Hematopoietic multipotent progenitor cell treated with erythropoietin and hydrocortisone succinate and interleukin-3 and kit ligand, for 17 days (in vitro differentiated cells): Measurements from ENCODE around the gene GALNT7.
"Not testable (repeated sequence)": the region's sequence is repeated elsewhere in the genome, so short reads cannot be mapped to it uniquely, and the experiment has no call there.

Source experiments
- DNase-seq: peaks from one replicate; pipeline ENCODE4 v3.0.0-alpha.2; 2015; ENCODE audit warnings: low spot score

Gene GALNT7

DNA sequence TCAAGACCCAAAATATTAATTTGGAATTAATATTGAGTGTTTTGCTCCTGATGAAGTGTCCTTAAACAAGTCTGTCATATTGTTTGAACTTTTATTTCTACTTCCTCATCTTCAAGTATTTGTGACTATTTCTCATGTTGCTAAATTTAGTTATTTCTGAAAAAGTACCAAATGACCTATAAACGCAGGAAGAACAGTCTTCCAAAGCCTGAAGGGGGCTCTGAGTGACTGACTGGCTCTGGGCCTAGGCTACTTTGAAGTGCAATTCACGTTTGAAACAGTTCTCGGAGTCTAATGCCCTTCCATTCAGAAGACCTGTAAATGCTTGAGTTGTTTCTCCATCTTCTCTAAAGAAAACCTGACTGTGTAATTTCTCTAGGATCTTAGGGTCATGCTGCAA is 26.5 kb downstream of the GALNT7 start:
- DNase-seq, result no peak

GRCh38 chr4:173199553-173199952 is 30.9 kb downstream of the GALNT7 start:
- DNase-seq, result no peak

GRCh38 chr4:173200103-173200884 is 31.7 kb downstream of the GALNT7 start:
- no peak for DNase-seq

DNA sequence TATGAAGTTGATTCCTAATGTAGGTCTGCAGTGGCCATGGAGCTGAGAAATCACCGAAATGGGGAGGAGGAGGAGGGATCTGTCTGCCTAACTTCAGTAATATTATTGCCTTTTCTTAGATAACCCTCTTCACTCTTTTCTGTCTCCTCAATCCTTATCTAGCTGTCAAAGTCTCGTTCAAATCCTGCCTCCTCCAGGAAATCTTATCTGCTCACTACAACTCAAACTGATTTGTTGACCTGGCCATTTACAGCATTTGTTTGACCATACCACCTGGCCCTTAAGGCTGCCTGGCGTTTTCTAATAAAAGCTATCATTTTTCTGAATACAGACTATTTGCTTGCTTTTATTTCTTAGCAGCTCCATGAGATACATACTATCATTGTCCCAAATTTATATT is 33.8 kb downstream of the GALNT7 start:
- DNase-seq, result no peak

GRCh38 chr4:173205656-173206055 is 37.0 kb downstream of the GALNT7 start:
- DNase-seq, result no peak

GRCh38 chr4:173208420-173208819 is 39.8 kb downstream of the GALNT7 start:
- DNase-seq, result no peak

DNA sequence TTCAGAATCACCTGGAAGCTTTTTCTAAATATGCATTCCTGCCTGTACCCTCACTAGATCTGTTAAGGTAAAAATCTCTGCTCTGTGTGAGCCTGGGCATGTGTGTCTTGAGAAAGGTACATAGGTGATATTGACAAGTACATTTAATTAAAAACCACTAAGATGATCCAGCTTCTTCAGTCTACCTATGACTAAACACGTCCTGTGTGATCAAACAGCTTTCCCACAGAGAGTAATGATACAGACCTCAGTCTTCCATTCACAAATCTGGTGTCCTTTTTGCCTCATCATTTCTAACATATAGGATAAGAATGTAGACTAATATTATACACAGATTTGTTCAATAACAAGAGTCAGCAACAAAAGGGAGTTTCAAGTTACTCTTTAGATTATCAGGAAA is 42.6 kb downstream of the GALNT7 start:
- no peak for DNase-seq

DNA sequence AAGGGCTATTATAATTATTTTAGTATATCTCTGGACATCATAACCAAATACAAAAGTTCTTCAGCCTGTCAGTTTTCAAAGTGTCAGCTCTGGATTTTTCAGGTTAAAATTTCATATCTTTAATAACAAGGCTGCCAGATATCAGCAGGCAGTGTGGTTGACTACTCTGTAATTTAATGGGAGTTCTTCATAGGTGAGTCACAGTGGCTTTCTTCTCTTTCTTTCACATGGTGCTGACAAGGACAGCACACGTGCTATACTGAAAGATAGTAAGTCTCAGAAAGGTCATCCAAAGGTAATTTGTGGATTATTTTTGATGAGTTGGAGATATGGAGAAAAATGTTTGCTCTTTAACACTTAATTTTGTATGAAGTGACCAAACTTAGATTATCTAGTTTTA is 43.2 kb downstream of the GALNT7 start:
- no peak for DNase-seq

DNA sequence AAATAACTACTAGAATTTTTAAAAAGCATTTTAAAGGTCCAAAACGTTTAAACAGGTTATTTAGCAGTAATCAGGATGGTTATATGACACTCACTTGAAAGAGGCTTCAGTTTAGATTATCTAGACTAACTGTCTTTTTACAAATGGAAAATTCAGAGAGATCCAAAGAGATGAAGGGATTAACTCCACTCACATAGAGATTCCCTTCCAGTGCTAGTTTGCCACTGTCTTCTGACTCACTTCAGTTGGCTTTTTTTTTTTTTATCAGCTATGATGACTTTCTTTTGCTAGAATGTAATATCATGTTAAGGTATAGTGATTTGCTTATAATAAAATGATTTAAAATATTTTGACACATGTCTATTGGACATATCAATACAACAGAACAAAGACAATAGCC is 43.8 kb downstream of the GALNT7 start:
- no peak for DNase-seq

DNA sequence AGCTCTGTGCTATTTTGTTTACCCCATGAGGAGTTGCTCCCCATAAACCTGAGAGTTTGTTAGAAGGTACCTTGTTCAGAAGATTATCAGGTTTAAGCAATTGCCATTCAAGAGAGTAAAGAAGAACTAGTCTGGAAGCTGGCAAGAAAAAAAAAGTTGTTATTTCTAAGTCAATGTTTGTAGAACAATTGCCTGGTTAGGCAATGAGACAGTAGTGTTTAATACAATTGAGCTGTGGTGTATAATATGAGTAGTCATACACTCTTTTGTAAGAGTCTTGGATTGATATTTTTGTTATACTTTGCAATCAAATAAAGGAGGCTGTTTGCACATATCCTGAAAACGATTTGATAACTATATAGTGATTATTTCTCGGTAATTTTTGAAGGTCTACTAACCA is 44.7 kb downstream of the GALNT7 start:
- no peak for DNase-seq

DNA sequence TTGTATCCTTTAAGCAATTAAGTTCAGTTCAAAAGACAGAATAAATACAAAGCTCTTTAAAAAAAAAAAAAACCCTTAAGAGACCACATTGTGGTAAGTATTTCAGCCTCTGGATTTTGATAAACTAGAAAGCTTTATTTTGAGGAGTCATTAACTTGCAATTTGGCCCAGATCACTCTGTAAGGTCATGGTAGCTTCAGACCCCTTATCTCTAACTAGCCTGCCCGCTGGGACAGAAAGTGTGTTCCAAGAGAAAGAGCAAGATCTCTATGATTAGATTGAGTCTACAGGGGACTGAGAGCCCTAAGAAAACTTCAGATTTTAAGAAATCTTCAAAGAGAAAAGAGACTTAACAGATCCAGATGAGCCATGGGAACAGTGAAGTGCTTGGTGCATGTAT is 45.6 kb downstream of the GALNT7 start:
- no peak for DNase-seq

GRCh38 chr4:173214661-173215060 is 46.0 kb downstream of the GALNT7 start:
- no peak for DNase-seq

DNA sequence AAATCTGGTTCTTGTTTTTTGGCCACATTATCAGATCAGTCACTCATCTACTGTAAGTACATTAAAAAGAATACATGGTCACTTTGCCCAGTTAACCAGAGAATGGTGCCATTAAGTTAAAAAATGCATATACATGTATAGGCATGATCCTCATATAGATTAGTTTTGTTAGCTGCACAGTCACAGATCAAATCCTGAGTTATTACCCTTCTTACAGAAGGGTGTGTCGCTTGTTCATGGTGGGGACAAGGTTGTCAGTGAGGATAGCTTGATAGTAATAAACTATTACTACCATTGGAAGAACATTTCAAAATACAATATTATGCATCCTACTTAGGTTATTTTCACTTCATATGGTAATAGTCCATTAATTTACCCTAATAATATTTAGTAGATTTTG is 48.5 kb downstream of the GALNT7 start:
- no peak for DNase-seq

- DNase-seq, result no peak
These were observed 49.1 kb downstream of the GALNT7 start for GRCh38 chr4:173217727-173218126.

GRCh38 chr4:173218411-173219125 is 50.0 kb downstream of the GALNT7 start:
- DNase-seq, result no peak

DNA sequence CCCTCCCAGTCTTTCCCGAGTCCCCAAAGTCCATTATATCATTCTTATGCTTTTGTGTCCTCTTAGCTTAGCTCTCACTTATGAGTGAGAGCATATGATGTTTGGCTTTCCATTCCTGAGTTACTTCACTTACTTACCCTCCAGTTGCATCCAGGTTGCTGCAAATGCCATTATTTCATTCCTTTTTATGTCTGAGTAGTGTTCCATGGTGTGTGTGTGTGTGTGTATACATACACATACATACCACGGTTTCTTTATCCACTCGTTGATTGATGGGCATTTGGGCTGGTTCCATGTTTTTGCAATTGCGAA is 50.5 kb downstream of the GALNT7 start:
- DNase-seq, result not testable (repeated sequence)

DNA sequence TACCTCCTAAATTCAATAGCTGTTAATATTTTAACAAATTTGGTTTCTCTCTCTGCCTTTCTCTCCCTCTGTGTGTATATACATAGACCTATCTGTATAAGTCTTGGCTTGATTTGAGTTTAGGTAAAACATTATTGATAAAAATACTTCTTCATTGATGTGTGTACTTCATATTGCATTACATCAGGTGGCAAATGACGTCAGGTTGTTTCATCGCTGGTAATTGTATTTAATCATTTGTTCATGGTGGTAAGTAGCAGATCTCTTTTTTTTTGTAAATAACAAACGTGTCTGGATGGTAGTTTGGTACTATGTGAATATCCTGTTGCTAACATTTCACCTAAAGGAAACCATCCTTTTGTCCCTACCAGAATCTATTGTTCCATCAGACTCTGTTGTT is 55.1 kb downstream of the GALNT7 start:
- no peak for DNase-seq

GRCh38 chr4:173226401-173226888 is 57.8 kb downstream of the GALNT7 start:
- no peak for DNase-seq

DNA sequence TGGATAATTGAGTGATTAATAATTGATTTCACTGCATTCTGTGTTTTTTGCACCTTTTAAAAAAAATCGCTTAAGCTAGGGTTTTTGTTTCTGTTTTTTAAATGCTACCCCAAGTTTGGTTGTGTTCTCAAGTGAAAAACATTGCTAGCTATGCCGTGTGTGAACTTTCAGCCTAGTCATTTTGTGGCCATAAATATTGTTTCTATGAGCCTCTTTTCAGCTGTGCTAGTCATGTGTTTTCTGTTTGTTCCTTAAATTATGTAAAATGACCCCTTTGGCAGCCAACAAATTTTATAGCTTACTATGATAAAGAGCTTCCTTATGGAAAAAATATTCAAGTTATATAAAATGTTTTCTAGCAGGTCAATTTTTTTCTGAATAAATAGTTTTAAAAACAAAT is 59.1 kb downstream of the GALNT7 start:
- DNase-seq, result no peak

- no peak for DNase-seq
These were observed 61.5 kb downstream of the GALNT7 start for GRCh38 chr4:173230062-173230461.

GRCh38 chr4:173231916-173232315 is 63.3 kb downstream of the GALNT7 start:
- DNase-seq, result no peak

DNA sequence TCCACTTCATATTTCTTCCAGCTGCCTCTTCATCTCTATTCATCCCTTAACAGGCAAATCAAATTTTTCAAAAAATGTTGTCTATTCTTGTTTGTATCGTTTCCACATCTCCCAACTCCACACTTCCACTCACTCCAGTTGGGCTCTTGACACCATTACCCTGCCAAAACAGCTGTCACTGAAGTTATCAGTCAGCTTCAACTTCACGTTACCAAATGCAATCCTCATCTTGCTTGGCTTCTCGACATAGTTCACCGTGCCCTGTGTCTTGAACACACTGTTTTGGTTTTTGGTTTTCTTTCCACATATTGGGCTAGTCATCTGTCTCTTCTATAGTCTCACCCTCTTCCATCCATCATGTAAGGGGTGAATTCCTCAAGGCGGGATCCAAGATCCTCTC is 65.2 kb downstream of the GALNT7 start:
- no peak for DNase-seq

DNA sequence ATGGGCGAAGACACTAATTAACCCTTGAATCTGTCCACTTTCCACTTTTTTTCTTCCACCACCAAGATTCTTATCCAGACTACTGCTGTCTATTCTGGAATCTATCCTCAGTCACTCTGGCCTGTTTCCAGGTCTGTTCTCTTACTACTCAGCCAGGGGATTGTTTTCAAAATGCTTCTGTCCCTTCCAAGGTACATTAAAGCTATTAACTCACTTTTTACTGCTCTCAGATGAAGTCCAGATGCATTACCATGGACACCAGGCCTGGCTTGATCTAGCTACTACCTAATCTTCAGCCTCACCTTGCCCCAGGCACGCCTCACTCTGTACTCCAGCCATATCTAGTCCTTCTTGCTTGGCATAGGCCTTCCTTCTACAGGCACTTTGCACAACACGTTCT is 66.4 kb downstream of the GALNT7 start:
- no peak for DNase-seq

GRCh38 chr4:173236301-173236700 is 67.7 kb downstream of the GALNT7 start:
- DNase-seq, result no peak
